A549 (cell line): ENCODE measurements around the gene PIK3CA. TPM values are rescaled to one million over a fixed set of nuclear protein-coding genes. Genes with fewer than 3 reads are reported as not detected.

ENCODE experiments used
- ATAC-seq, 2 experiments: fragments of 200-7000 bp in 1 of 2; fragments of >200 bp in 1 of 2; cut with Nextera tagmentation in 1 of 2; cut with Tn5 transposase in 1 of 2; 3 replicates each; pipeline versions ENCODE4 v1.8.0 to v1.9.1; 2018 to 2020; ENCODE audit warnings: mild to moderate bottlenecking in 1 of 2, moderate library complexity in 1 of 2
- CTCF ChIA-PET: fragments of 300-600 bp; sonication (Branson Sonifier 250); formaldehyde crosslinking; extraction: SDS; loops from one replicate; lab custom pipeline; 2021; ENCODE audit warnings: antibody characterized with exemption, inconsistent platforms; lab: Yijun Ruan, JAX
- POLR2A ChIA-PET: fragments of 350-600 bp; formaldehyde crosslinking; extraction: SDS; loops from one replicate; lab custom pipeline; 2021; ENCODE audit warnings: antibody characterized with exemption, inconsistent platforms; lab: Yijun Ruan, JAX
- DNase-seq, 2 experiments: peaks; one replicate each; pipeline versions ENCODE4 v3.0.0 to v3.0.0-alpha.2; 2011 to 2016; ENCODE audit warnings: low read depth in 1 of 2, low spot score in 1 of 2
- FAIRE-seq: peaks from 2 replicates; lab custom pipeline; 2011; peaks lifted over from hg19 to GRCh38; lab: Jason Lieb, UNC
- H3K27ac ChIP-seq, 2 experiments: fragments of >200 bp; sonication (Bioruptor Twin); formaldehyde crosslinking; 3 replicates each; pipeline ENCODE4 v1.5.1; 2016 to 2017
- H3K4me1 ChIP-seq: fragments of >200 bp; sonication (Bioruptor Twin); formaldehyde crosslinking; 3 replicates; pipeline ENCODE4 v1.6.1; 2016
- H3K4me2 ChIP-seq: fragments of >200 bp; sonication (Bioruptor Twin); formaldehyde crosslinking; 3 replicates; pipeline ENCODE4 v1.6.1; 2016
- H3K4me3 ChIP-seq: fragments of >200 bp; sonication (Bioruptor Twin); formaldehyde crosslinking; 3 replicates; pipeline ENCODE4 v1.5.1; 2016
- H3K9me3 ChIP-seq: fragments of >200 bp; sonication (Bioruptor Twin); formaldehyde crosslinking; 3 replicates; pipeline ENCODE4 v1.6.1; 2016
- CBX8 ChIP-seq: fragments of 200-600 bp; sonication (generic); IDR thresholded peaks from 2 replicates; pipeline ENCODE4 v1.6.1; 2016
- EHMT2 ChIP-seq: fragments of 200-600 bp; sonication (generic); IDR thresholded peaks from 2 replicates; pipeline ENCODE4 v1.6.1; 2016; ENCODE audit warnings: antibody characterized with exemption, low read depth, mild to moderate bottlenecking, moderate library complexity
- EP300 ChIP-seq, 2 experiments: fragments of >200 bp; sonication (Bioruptor Twin); formaldehyde crosslinking; IDR thresholded peaks; 2 replicates in 1 of 2; 3 replicates in 1 of 2; pipeline ENCODE4 v1.6.1; 2016 to 2017
- ESRRA ChIP-seq: fragments of 150-350 bp; IDR thresholded peaks from 2 replicates; pipeline ENCODE4 v1.6.1; 2014; ENCODE audit warnings: mild to moderate bottlenecking, low read length, borderline replicate concordance
- FOSB ChIP-seq: fragments of 250-450 bp; sonication (Bioruptor Pico); IDR thresholded peaks from 2 replicates; pipeline ENCODE4 v1.5.0; 2020; ENCODE audit warnings: mild to moderate bottlenecking, moderate library complexity
- FOXS1 ChIP-seq: fragments of 250-450 bp; sonication (Bioruptor Pico); IDR thresholded peaks from 2 replicates; pipeline ENCODE4 v1.5.0; 2020; ENCODE audit warnings: mild to moderate bottlenecking, moderate library complexity
- HMGXB4 ChIP-seq: fragments of 250-450 bp; sonication (Bioruptor Pico); IDR thresholded peaks from 2 replicates; pipeline ENCODE4 v1.5.0; 2021; ENCODE audit warnings: mild to moderate bottlenecking, moderate library complexity, borderline replicate concordance
- HOXA7 ChIP-seq: fragments of 250-450 bp; sonication (Bioruptor Pico); IDR thresholded peaks from 2 replicates; pipeline ENCODE4 v1.5.0; 2020; ENCODE audit warnings: mild to moderate bottlenecking, moderate library complexity
- HOXB5 ChIP-seq: fragments of 250-450 bp; sonication (Bioruptor Pico); IDR thresholded peaks from 2 replicates; pipeline ENCODE4 v1.5.0; 2020; ENCODE audit warnings: mild to moderate bottlenecking, moderate library complexity
- JUN ChIP-seq, 2 experiments: fragments of >200 bp; sonication (Bioruptor Twin); formaldehyde crosslinking; IDR thresholded peaks; 2 replicates in 1 of 2; 3 replicates in 1 of 2; pipeline ENCODE4 v1.6.1; 2016 to 2017
- MAFK ChIP-seq: fragments of 450-650 bp; IDR thresholded peaks from 2 replicates; pipeline ENCODE4 v1.6.1; 2014; ENCODE audit not compliant: partially characterized antibody
- NFE2L2 ChIP-seq: fragments of 150-350 bp; conservative IDR thresholded peaks from 2 replicates; pipeline ENCODE4 v1.6.1; 2014; ENCODE audit warnings: low read length
- NPAS2 ChIP-seq: fragments of 250-450 bp; sonication (Bioruptor Pico); IDR thresholded peaks from 2 replicates; pipeline ENCODE4 v1.8.0; 2022; ENCODE audit warnings: mild to moderate bottlenecking, moderate library complexity, borderline replicate concordance
- POLR2AphosphoS2 ChIP-seq: conservative IDR thresholded peaks from 2 replicates; pipeline ENCODE4 v1.6.1; 2012; ENCODE audit warnings: low read length, improper control_type of control experiment, inconsistent platforms
- RAD21 ChIP-seq, 2 experiments: fragments of >200 bp in 1 of 2; sonication (Bioruptor Twin) in 1 of 2; formaldehyde crosslinking in 1 of 2; IDR thresholded peaks in 1 of 2; conservative IDR thresholded peaks in 1 of 2; 2 replicates in 1 of 2; 3 replicates in 1 of 2; pipeline ENCODE4 v1.6.1; 2012 to 2018; ENCODE audit warnings: inconsistent platforms in 1 of 2
- RNF2 ChIP-seq: fragments of 200-600 bp; sonication (generic); IDR thresholded peaks from 2 replicates; pipeline ENCODE4 v1.6.1; 2016; ENCODE audit warnings: low read depth, mild to moderate bottlenecking, antibody characterized with exemption, moderate library complexity, borderline replicate concordance
- TFCP2L1 ChIP-seq: fragments of 250-450 bp; sonication (Bioruptor Pico); IDR thresholded peaks from 2 replicates; pipeline ENCODE4 v1.5.0; 2021; ENCODE audit warnings: mild to moderate bottlenecking
- USF2 ChIP-seq: fragments of 450-650 bp; IDR thresholded peaks from 2 replicates; pipeline ENCODE4 v1.6.1; 2014; ENCODE audit warnings: antibody characterized with exemption
- ZFP36 ChIP-seq: fragments of 450-650 bp; IDR thresholded peaks from 2 replicates; pipeline ENCODE4 v1.6.1; 2014; ENCODE audit warnings: borderline replicate concordance; ENCODE audit not compliant: partially characterized antibody
- ZNF302 ChIP-seq: fragments of 250-450 bp; sonication (Bioruptor Pico); IDR thresholded peaks from 2 replicates; pipeline ENCODE4 v1.9.0; 2021; ENCODE audit warnings: inconsistent platforms, mild to moderate bottlenecking, moderate library complexity
- WGBS: methylation state at CpG from one replicate; pipeline ENCODE4 v1.1.6; 2017; ENCODE audit errors: missing lambda C conversion rate; 5-methylcytosine and 5-hydroxymethylcytosine counted together
- polyA plus RNA-seq, 4 experiments: library from polyadenylated mRNA; depleted of rRNA in 3 of 4; stranded (reverse); fragments of >200 nt; fragmentation: RNase III in 1 of 4; extraction: RNeasy Plus Mini Kit Qiagen cat#74134 plus additional on column Dnase treatment in 1 of 4; gene quantifications; 2 replicates in 3 of 4; 3 replicates in 1 of 4; pipeline ENCODE4 v1.2.3, GENCODE V29; 2011 to 2017
- TF ChIP-seq, protein P1 (sequence below): IDR thresholded peaks from 2 replicates; pipeline ENCODE4 v1.6.1; 2012
- TF ChIP-seq, protein P2 (sequence below): fragments of >200 bp; sonication (Bioruptor Twin); formaldehyde crosslinking; IDR thresholded peaks from 3 replicates; pipeline ENCODE4 v1.6.1; 2016

Gene PIK3CA
- polyA plus RNA-seq, 2 of the 4 experiments (the other 2 are of a cell fraction) = 6.2 to 10.3 TPM

- Histone ChIP-seq H3K4me2 (no peak overlapping the region), H3K4me3 (no peak overlapping the region), H3K9me3 (no peaks in the 10 kb centered on the region), H3K27ac (no peak overlapping the region), H3K4me1 (no peaks in the 10 kb centered on the region)
- TF ChIP-seq HOXA7 (CRISPR knock-in tag) (no peak), RNF2 (no peak), POLR2AphosphoS2 (no peak)
- WGBS = 91% methylated on average over 1 of the region's 1 CpG
- POLR2A ChIA-PET = no interaction called here
- no peak for ATAC-seq
- DNase-seq = no peak
- CTCF ChIA-PET = no interaction called here
- FAIRE-seq = no peak
Observed at GRCh38 chr3:179156775-179157174, 8.6 kb downstream of the PIK3CA start.

DNA sequence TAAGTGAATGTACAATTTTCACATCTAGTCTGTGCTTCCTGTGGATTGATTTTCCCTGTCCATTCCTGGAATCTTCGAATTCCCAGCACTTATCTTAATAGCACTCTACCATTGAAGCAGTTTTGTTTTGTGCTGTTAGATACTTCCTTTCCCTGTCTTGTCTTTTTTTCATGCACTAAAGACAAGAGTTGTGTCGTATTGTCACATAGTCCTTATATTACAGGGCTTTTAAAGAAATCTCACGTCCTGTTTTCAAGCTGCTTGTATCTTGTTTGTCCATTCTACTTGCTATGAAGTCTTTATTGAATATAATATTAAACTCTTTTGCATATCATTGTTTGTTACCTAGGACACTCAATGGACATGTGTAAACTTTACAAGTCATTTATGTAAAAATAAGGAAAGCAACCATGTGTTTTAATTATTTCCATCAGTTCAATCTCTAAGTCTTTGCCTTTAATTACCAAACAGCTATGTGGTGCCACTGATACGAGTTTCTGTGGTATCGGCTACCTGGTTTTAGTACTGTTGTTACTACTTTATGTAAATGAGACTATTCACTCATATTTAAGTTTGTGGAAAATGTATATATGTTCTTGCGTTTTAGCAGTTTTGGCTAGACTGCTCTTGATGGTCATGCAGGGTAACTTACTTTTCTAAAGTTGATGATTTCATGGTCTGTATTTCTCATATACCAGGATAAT lies 10.3 kb downstream of the PIK3CA start:
- Histone ChIP-seq H3K27ac (no peak overlapping the region), H3K4me2 (no peak overlapping the region), H3K4me1 (no peaks in the 10 kb centered on the region), H3K4me3 (no peak overlapping the region), H3K9me3 (no peaks in the 10 kb centered on the region)
- ChIA-PET POLR2A (no interaction called here), CTCF (no interaction called here)
- TF ChIP-seq ESRRA (no peak), TFCP2L1 (CRISPR knock-in tag) (no peak), RAD21 (conservative IDR thresholded peaks at IDR 0.05 in 1 of 2, IDR thresholded peaks at IDR 0.05 in 1 of 2) (no peak), FOXS1 (no peak), USF2 (no peak), HMGXB4 (CRISPR knock-in tag) (no peak), EHMT2 (no peak), FOSB (CRISPR knock-in tag) (no peak), MAFK (no peak), ZNF302 (CRISPR knock-in tag) (no peak), CBX8 (no peak), ZFP36 (no peak), JUN (IDR thresholded peaks at IDR 0.05) (no peak), EP300 (IDR thresholded peaks at IDR 0.05) (no peak), NFE2L2 (no peak), HOXB5 (no peak), NPAS2 (CRISPR knock-in tag) (no peak)
- TF ChIP-seq, protein P1, sequence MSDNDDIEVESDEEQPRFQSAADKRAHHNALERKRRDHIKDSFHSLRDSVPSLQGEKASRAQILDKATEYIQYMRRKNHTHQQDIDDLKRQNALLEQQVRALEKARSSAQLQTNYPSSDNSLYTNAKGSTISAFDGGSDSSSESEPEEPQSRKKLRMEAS = no peak
- TF ChIP-seq, protein P2, sequence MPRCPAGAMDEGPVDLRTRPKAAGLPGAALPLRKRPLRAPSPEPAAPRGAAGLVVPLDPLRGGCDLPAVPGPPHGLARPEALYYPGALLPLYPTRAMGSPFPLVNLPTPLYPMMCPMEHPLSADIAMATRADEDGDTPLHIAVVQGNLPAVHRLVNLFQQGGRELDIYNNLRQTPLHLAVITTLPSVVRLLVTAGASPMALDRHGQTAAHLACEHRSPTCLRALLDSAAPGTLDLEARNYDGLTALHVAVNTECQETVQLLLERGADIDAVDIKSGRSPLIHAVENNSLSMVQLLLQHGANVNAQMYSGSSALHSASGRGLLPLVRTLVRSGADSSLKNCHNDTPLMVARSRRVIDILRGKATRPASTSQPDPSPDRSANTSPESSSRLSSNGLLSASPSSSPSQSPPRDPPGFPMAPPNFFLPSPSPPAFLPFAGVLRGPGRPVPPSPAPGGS = no peak
- ATAC-seq (no peak), FAIRE-seq (no peak), DNase-seq (no peak)
- 86% methylated on average over 6 of the region's 6 CpGs for WGBS
